Thoracic aorta (tissue), 2 donors: ENCODE measurements around the gene PARP14. TPM values are rescaled to one million over a fixed set of nuclear protein-coding genes. Genes with fewer than 3 reads are reported as not detected.
"Not testable (repeated sequence)": the region's sequence is repeated elsewhere in the genome, so short reads cannot be mapped to it uniquely, and the experiment has no call there.

ENCODE experiments used
- ATAC-seq: fragments of 150-250 bp; one replicate; pipeline ENCODE4 v1.8.0; 2017; ENCODE audit warnings: low read depth; ENCODE audit not compliant: insufficient number of reproducible peaks, low FRiP score
- DNase-seq: peaks from one replicate; pipeline ENCODE4 v3.0.0-alpha.2; 2020; ENCODE audit warnings: low spot score
- H3K27ac ChIP-seq, 2 donors: fragments of 200-600 bp; sonication (generic); 1 replicate in 1 of 2; 2 replicates in 1 of 2; pipeline ENCODE4 v1.5.1; 2016; ENCODE audit warnings: mild to moderate bottlenecking in 2 of 2, moderate library complexity in 2 of 2
- H3K27me3 ChIP-seq: fragments of 200-600 bp; sonication (generic); replicated peaks from 2 replicates; pipeline ENCODE4 v1.6.0; 2016; ENCODE audit warnings: mild to moderate bottlenecking; ENCODE audit not compliant: insufficient read depth
- H3K36me3 ChIP-seq: fragments of 200-600 bp; sonication (generic); one replicate; pipeline ENCODE4 v1.5.1; 2016
- H3K4me1 ChIP-seq, 2 donors: fragments of 200-600 bp; sonication (generic); 1 replicate in 1 of 2; 2 replicates in 1 of 2; pipeline versions ENCODE4 v1.5.1 to v1.6.0; 2016; ENCODE audit warnings: low read depth in 2 of 2, mild to moderate bottlenecking in 1 of 2; ENCODE audit not compliant: control insufficient read depth in 1 of 2
- H3K4me3 ChIP-seq: fragments of 200-600 bp; sonication (generic); 2 replicates; pipeline ENCODE4 v1.5.1; 2016; ENCODE audit warnings: mild to moderate bottlenecking
- H3K9me3 ChIP-seq: fragments of 200-600 bp; sonication (generic); 2 replicates; pipeline ENCODE4 v1.5.1; 2016
- CTCF ChIP-seq: fragments of 200-600 bp; sonication (generic); IDR thresholded peaks from one replicate; pipeline ENCODE4 v1.5.1; 2019; ENCODE audit warnings: antibody characterized with exemption
- total RNA-seq, 2 donors: library from RNA; depleted of rRNA; stranded (reverse); fragments of >200 nt; gene quantifications; one replicate each; pipeline versions ENCODE4 v1.1.0 to v1.2.3, GENCODE V29; 2016

Gene PARP14
- total RNA-seq, 2 donors from 2014 or later = 57.1 to 74.1 TPM

- H3K9me3 ChIP-seq = no peaks in the 10 kb centered on the region
- no peak overlapping the region for H3K4me3 ChIP-seq
- no peaks in the 10 kb centered on the region for H3K4me1 ChIP-seq
- no peaks in the 10 kb centered on the region for H3K27me3 ChIP-seq
- TF ChIP-seq CTCF = no peak
- no peak for ATAC-seq
- no peak overlapping the region for H3K27ac ChIP-seq
- H3K36me3 ChIP-seq = peaks cover 14% of the 10 kb centered on the region
- DNase-seq = no peak
Observed at GRCh38 chr3:122705379-122705778, 24.7 kb downstream of the PARP14 start.

DNA sequence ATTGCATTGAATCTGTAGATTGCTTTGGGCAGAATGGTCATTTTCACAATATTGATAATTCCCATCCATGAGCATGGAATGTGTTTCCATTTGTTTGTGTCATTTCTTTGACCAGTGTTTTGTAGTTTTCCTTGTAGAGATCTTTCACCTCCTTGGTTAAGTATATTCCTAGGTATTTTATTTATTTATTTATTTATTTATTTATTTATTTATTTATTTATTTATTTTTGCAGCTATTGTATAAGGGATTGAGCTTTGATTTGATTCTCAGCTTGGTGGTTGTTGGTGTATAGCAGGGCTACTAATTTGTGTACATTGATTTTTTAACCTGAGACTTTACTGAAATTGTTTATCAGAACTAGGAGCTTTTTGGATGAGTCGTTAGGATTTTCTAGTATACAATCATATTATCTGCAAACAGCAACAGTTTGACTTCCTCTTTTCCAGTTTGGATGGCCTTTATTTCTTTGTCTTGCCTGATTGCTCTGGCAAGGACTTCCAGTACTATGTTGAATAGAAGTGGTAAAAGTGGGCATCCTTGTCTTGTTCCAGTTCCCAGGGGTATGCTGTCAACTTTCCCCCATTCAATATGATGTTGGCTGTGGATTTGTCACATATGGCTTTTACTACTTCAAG lies 30.1 kb downstream of the PARP14 start:
- H3K9me3 ChIP-seq, H3K27me3 ChIP-seq, H3K4me1 ChIP-seq, ATAC-seq, DNase-seq, H3K27ac ChIP-seq, H3K4me3 ChIP-seq: not testable (repeated sequence)
- H3K36me3 ChIP-seq = peaks cover 12% of the 10 kb centered on the region

- TF ChIP-seq CTCF = no peak
- no peak overlapping the region for H3K4me3 ChIP-seq
- no peak overlapping the region for H3K27ac ChIP-seq
- DNase-seq (no peak), ATAC-seq (no peak)
- H3K4me1 ChIP-seq = no peaks in the 10 kb centered on the region
- H3K36me3 ChIP-seq = peaks cover 28% of the 10 kb centered on the region
- H3K9me3 ChIP-seq = no peaks in the 10 kb centered on the region
- H3K27me3 ChIP-seq = no peaks in the 10 kb centered on the region
Observed at GRCh38 chr3:122714273-122714672, 33.6 kb downstream of the PARP14 start.

DNA sequence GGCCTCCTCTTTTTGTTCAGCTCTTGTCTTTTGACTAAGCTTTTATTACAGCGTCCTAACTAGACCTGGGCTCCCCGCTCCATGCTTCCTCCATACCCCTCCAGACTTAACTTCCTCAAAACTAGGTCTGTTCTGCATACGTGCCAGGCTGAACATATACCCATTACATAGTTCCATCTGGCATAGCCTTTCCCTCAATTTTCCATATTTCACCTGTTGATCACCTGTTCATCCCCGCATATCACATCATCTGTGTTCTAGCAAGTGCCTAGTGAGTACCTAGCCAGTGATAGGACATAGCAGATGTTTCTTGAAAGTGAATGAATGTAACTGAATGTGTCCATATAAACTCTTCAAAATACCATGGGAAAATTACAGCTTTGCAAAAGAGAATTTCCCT lies 36.0 kb downstream of the PARP14 start:
- DNase-seq = no peak
- Histone ChIP-seq H3K36me3 (peaks cover 28% of the 10 kb centered on the region), H3K4me1 (no peaks in the 10 kb centered on the region), H3K9me3 (no peaks in the 10 kb centered on the region), H3K4me3 (no peak overlapping the region), H3K27me3 (no peaks in the 10 kb centered on the region), H3K27ac (no peak overlapping the region)
- ATAC-seq = no peak
- TF ChIP-seq CTCF = no peak

GRCh38 chr3:122719273-122719921 lies 38.8 kb downstream of the PARP14 start:
- H3K27me3 ChIP-seq = no peaks in the 10 kb centered on the region
- DNase-seq (no peak), ATAC-seq (no peak)
- no peak overlapping the region for H3K4me3 ChIP-seq
- H3K4me1 ChIP-seq = no peaks in the 10 kb centered on the region
- H3K9me3 ChIP-seq = no peaks in the 10 kb centered on the region
- H3K27ac ChIP-seq = no peak overlapping the region
- H3K36me3 ChIP-seq = peaks cover 24% of the 10 kb centered on the region
- no peak for TF ChIP-seq CTCF

- DNase-seq (no peak), ATAC-seq (no peak)
- Histone ChIP-seq H3K27me3 (no peaks in the 10 kb centered on the region), H3K9me3 (no peaks in the 10 kb centered on the region), H3K27ac (no peak overlapping the region), H3K4me3 (no peak overlapping the region), H3K36me3 (peaks cover 6% of the 10 kb centered on the region), H3K4me1 (no peaks in the 10 kb centered on the region)
- TF ChIP-seq CTCF = no peak
Observed at GRCh38 chr3:122725106-122725505, 44.5 kb downstream of the PARP14 start.
